Left kidney (tissue), 2 donors: Measurements from ENCODE around the gene HSD17B2. TPM values are rescaled to one million over a fixed set of nuclear protein-coding genes. Genes with fewer than 3 reads are reported as not detected.

Experiments used
- DNase-seq: peaks from one replicate; pipeline ENCODE4 v3.0.0-alpha.2; 2013
- polyA plus RNA-seq: library from polyadenylated mRNA; unstranded; fragments of 120-200 nt; gene quantifications from one replicate; pipeline ENCODE4 v1.2.1, GENCODE V29; 2013; ENCODE audit not compliant: insufficient read length

The HSD17B2 gene
- polyA plus RNA-seq, 1 donor = 11.2 TPM

DNA sequence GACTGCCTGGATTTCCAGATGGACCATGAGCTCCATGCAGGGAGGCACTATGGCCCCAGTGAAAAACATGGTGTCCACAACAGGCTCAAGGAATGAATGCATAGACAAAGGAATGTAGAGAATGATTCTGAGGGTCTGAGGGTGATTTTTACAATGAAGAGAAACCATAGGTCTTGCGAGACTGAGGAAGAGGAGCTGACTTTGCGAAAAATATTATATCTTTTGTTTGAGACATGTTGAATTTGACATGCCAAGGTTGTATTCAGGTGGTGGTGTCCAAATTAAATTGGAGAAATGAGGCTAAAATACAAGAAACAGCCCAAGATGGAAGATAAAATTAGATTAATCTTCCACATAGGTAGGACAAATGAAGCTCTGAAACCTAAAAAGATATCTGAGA, 12.7 kb downstream of the HSD17B2 start:
- DNase-seq = no peak

GRCh38 chr16:82049484-82049883, 14.4 kb downstream of the HSD17B2 start:
- DNase-seq = no peak

DNA sequence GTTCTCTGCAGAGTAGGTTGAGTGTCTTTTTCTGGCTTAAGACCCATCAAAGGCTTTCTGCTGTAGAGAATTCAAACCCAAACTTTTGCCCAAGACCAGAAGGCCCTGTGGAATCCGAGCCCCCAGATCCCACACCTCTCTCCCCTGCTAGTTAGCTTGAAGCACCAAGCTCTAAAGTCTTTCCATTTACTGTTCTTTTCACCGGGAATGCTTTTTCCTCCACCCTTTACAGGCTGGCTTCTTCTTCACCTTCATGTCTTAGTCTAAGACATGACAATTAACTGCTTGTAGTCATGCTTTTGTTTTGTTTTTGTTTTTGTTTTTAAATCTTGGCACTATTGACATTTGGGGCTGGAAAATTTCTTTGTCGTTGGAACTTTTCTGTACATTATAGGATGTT, 15.5 kb downstream of the HSD17B2 start:
- DNase-seq = no peak

- DNase-seq = no peak
Observed at GRCh38 chr16:82050909-82051357, 15.9 kb downstream of the HSD17B2 start.

DNA sequence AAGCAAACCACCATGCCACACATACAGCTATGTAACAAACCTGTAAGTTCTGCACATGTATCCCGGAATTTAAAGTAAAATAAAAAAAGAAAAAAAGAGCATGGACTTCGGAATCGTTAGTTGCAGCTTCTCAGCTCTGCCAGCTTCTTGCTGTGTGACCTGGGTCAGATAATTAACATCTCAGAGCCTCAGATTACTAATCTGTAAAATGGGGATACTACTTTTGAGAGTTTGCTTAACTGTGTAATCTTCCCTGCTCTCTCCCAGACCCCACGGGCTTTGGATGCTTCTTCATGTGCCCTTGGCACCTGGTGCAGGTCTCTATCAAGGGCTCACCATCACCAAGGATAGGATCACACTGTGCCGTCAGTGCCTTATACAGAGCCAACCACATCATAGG, 16.6 kb downstream of the HSD17B2 start:
- DNase-seq = no peak

DNA sequence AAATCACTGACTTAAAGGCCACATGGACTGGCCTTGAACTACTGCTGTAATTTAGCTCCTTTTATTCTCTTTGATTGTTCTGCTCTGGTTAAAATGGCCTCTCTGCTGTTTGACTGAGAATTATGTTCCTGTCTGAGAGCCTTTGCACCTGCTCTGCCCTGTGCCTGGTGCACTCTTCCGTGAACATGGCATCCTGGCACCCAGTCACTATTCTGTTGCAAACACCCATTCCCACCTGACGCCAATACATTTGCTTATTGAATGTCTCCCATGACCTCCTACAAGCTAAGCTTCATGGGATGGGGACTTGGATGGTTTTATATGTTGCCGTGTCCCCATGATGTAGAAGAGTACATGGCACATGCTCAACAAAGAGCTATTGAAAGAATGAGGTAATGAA, 20.1 kb downstream of the HSD17B2 start:
- DNase-seq = no peak

DNA sequence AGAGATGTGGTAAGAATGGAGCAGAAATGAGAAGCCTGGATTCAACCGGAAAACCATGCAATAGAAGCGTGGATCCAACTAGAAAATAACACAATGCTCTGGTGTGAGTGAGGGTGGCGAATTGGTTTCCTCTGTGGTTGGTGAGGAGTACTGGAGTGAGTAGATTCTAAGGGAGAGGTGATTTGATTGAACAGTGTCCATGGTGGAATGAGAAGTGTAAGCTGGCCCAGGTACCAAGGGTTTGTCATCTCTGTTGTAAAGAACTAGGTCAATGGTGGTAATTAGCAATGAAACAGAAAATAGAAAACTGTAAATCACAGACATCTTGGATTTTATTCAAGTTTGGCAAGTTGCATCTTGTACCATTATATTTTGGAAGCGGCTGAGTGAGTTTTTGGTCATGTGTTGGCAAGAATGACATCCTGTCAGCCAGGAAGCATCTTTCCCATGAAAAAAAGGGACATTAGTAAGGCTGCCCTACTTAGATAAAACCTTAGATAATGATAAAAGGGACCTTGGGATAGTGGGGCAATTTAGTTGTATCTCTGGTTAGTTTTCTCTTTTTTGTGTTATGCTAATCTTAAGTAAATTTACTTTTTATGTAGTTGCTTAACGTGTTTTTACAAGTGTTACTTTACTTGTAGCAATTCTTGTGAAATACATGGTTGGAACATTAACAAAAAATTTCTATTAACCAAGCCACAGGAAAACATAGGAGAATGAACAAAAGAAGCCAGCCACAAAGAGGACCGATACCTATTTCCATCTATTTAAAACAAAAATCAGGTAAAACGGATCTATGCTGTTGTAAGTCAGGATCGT, 20.9 kb downstream of the HSD17B2 start:
- DNase-seq = no peak

DNA sequence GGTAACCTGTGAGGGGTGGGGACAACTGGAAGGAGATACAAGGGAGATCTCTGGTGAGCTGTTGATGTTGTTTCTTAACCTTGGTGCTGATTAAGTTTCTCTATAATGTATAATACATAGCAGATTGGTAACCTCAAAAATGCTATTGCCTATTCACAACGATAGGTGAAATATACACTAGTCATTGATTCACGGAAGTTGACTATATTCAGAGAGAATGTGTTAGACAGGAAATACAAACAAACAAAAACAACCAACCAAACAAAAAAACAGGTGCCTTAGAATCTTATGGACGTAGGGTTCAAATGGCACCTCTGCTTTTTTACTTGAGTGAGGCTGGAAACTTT, 21.5 kb downstream of the HSD17B2 start:
- DNase-seq = no peak

DNA sequence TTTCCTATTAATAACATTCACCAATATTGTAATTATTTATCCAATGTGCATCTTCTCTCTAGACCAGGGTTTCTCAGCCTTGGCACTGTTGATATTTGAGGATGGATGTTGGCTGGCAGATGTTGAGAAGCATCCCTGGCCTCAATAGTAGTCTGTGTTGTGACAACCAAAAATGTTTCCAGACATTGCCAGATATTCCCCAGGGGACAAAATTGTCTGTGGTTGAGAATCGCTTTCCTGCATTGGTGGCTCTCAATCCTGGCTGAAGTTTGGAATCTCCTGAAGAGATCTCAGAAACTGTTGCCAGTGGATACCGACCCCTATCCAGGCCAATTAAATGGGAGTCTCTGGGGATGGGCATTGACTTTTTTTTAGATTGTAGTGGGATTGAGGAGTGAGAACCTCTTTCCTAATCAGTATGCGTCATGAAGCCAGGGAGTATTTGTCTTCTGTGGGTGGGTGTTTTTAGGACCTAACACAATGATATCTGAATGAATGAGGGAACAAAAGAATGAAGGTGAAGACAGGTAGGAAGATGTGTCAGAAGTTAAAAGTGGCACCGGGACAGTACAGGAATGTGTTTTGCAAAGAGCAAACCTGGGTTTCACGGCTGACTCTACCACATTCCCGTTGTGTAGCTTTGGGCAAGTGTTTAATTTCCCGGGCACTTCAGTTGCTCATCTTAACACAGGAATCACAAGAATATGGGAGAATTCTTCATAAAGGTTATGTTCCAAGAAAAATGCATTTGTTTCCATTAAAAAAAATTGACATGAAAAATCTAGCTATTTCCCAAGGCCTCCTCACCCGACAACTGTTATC, 24.3 kb downstream of the HSD17B2 start:
- no peak for DNase-seq

DNA sequence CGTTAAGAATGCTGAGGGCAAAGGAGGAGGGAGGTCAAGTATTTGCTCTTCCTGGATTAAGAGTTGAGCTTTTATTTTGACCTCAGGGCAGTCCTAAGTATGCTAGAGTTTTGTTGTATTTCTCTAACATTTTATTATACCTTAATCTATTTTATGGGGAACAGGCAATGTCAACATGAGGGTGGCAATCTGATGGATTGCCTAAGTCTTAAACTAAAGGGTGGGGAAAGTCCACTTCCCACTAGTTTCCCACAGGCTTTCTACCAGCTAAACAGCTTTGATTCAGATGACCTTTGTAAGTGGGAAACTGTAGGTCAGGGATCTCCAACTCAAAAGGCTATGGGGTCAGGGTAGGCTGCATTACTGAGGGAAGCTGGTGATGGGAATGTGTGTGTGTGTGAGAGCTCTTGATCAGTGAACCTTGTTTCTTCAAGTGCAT, 24.9 kb downstream of the HSD17B2 start:
- no peak for DNase-seq

DNA sequence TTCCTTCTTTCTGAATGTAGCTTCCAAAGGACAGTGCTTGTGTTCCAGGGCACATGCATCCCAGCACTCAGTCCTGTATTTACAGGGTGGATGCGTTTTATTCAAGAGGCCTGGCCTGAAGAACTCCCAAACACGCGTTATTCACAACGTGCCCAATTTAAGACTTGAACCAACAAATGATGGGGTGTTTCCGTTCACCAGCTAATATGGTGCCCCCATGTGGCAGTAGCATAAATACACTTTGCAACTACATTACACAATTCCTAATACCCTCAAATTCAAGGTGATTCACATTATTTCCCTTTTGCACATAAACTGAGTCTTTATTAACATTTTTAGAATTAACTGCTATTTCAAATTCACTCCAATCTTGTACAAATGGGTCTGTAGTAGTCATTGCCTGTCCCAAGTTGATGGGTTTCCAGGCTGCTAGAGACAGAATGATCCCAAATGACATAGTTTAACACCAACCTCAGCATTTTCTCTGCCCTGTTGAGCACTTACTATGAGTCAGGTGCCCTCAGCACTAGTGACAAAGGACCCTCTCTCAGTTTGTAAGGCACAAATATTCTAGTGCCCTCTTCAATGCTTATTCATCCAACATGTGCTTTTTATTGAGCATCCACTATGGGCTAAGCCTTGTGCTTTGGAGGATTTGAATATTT, 26.9 kb downstream of the HSD17B2 start:
- no peak for DNase-seq

DNA sequence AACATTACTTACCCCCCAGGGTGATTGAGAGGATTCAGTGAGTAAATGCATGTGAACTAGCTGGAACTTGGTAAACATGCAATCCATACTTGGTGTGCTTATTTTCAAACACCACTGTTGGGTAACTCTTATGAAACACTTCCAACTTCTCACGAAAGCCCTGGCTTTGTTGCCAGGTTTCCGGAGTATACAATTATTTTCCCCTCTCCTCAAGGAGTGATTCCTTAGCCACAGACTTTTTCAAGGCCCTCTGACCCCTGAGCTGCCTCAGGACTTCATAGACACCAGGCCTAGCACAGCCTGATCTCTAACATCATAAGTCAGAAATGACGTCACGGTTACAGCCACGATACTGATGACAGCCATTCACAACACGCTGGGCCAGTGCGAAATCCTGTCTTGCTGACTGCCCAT, 27.6 kb downstream of the HSD17B2 start:
- DNase-seq = no peak

DNA sequence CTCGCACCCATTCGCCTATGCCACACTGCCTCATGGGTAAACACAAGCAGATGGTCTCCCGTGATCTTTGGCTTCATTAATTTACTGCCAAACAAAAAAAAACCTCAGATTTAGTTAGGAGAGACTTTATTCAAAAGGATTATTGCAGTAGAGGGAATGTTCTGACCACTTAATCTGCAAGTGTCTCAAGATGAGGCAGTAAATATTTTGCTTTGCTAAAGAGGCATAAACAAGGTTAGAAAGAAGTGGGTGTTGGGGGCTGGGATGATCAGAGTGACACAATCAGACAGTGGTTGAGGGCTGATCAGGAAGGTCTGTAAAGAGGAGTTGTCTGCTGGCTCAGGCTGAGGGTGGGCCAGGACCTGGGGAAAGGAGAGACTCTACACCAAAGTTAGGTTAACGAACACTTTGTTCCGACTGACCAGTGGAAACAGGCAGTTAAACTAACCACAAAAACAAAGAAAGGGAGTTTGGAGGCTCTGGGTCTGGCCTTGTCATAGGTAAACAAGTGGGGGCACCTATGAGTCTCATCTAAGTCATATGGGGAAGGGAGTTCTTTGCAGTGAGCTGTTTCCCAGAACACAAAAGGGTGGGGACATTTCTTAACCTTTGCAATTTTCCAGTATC, 28.5 kb downstream of the HSD17B2 start:
- no peak for DNase-seq

- DNase-seq = no peak
Observed at GRCh38 chr16:82067042-82067803, 32.2 kb downstream of the HSD17B2 start.

DNA sequence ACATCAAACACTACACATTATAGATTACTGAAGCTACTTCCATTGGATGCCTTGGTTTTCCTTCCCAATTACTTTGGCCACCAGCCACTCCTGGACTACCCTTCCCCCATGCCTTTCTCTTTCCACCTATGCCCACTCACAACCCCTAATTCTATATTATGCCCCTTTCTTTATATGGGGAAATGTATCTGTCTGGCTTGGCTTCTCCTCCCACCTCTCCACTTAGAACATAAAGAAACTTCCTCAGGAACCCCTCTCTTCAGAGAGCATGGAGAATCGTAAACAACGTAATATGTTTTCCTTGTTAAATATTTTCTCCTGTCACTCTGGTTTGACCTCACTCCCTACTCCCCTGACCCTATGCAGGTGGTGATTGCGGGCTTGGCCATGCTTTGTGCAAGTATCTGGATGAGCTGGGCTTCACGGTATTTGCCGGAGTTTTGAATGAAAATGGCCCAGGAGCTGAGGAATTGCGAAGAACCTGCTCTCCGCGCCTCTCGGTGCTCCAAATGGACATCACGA, 32.8 kb downstream of the HSD17B2 start:
- DNase-seq = no peak

GRCh38 chr16:82070656-82071369, 35.8 kb downstream of the HSD17B2 start:
- DNase-seq = no peak

DNA sequence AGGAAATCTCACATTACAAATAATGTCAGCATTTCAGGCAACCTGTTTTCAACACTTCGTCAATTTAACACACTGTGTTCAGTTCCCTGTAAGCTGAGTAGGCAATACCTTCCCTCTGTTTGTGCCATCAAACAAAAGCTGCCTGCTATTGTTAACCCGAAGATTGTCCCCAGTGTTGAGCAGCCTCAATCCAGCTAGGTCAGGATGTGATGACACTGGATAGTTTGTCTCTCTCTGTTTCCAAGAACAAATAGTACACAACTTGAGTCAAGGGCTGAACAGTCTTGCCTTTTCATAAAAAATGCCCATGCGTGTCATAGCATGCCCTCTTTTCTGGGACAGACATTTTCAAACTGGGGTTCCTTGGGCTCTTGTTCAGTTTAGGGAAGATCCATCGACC, 36.4 kb downstream of the HSD17B2 start:
- DNase-seq = no peak

DNA sequence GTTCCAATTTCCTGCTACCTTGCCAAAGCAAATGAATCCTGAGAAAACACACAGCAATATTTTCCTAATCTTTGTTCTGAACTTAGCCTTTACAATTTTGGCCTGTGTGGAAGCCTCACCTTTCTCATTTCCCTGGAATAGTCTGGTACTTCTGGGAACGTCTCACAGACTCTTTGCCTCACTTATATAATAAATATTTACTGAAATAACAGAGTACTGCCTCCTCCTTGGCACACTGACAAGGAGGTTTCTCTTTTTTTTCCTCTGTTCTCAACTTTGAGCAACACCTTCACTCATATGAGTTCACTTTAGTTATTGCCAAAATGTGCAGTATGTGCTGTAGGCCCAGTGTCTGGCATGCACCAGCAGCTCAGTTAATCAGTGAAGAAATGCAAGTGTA, 37.3 kb downstream of the HSD17B2 start:
- no peak for DNase-seq

GRCh38 chr16:82074019-82074558, 39.0 kb downstream of the HSD17B2 start:
- no peak for DNase-seq

- no peak for DNase-seq
Observed at GRCh38 chr16:82078125-82078524, 43.1 kb downstream of the HSD17B2 start.
